ENCODE measurements around the gene RTL10.

DNA sequence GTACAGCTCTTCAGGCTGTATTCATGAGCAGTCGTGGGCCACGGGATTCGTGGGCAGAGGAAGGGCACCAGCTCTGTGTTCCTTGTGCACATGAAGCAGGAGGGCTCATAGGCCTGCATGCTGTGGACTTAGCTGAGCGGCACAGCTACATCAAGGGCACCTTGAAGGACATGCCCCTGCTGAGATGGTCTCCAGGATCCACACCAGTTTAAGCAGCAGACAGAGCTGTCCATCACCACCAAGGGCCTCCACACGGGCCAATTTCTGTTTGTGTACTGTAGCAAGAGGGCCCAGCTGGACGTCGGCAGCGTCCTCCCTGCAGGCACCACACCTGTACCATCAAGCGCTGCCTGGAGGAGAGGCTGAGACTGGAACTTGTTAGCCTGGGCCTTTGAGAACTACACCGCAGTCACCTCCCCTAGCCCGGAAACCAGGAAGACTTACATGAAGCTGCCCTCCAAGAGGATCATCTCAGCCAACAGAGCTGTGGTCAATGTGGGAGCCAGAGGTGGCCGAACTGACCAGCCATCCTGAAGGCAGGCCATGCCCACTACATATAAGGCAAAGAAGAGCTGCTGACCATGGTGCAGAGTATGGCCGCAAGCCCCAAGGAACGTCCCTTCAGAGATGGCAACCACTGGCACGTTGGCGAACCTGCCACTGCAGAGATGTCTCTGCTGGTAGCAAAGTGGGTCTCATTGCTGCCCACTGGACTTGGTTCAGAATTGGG, 32.7 kb upstream of the RTL10 start:
- TF ChIP-seq CTCF (IDR thresholded peaks at IDR 0.05; ENCODE audit: low read depth, low read length): no peak
- no peak for TF ChIP-seq MYC (IDR thresholded peaks at IDR 0.05; ENCODE audit: low read depth, low read length)
- no peak for TF ChIP-seq POLR2A (IDR thresholded peaks at IDR 0.05; ENCODE audit: extremely low read depth, insufficient read length)

All from NB4 (cell line).